DMS53 treated with DMSO at 0.1 percent for 48 hours (cell line): ENCODE results near the gene OR8G5.

Experiments used
- DNase-seq: peaks from one replicate; lab custom pipeline; 2025; ENCODE audit not compliant: unreplicated experiment; lab: John Stamatoyannopoulos, UW

Gene OR8G5

DNA sequence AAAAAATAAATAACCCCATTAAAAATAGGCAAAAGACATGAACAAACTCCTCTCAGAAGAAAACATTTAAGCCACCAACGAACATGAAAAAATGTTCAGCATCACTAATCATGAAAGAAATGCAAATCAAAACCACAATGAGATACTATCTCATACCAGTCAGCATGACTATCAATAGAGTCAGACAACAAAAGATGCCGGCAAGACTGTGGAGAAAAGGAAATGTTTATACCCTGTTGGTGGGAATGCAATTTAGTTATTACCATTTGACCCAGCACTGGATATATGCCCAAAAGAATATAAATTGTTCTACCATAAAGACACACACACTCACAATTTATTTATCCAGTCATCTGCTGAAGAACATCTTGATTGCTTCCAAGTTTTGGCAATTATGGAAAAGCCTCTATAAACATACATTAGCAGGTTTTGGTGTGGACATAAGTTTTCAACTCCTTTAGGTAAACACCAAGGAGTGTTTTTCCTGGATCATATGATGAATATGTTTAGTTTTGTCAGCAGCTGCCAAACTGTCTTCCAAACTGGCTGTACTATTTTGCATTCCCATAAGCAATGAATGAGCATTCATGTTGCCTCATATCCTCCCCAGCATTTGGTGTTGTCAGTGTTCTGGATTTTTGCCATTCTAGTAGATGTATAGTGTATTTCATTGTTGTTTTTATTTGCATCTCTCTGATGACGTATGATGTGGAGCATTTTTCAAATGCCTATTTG, 29.6 kb downstream of the OR8G5 start:
- peak; percentile 11 for DNase-seq

GRCh38 chr11:124294687-124295086, 38.5 kb downstream of the OR8G5 start:
- DNase-seq = no peak

GRCh38 chr11:124296016-124296415, 39.8 kb downstream of the OR8G5 start:
- DNase-seq = no peak

GRCh38 chr11:124297921-124298320, 41.7 kb downstream of the OR8G5 start:
- DNase-seq = no peak

- no peak for DNase-seq
These were observed 45.4 kb downstream of the OR8G5 start for GRCh38 chr11:124301548-124301947.

DNA sequence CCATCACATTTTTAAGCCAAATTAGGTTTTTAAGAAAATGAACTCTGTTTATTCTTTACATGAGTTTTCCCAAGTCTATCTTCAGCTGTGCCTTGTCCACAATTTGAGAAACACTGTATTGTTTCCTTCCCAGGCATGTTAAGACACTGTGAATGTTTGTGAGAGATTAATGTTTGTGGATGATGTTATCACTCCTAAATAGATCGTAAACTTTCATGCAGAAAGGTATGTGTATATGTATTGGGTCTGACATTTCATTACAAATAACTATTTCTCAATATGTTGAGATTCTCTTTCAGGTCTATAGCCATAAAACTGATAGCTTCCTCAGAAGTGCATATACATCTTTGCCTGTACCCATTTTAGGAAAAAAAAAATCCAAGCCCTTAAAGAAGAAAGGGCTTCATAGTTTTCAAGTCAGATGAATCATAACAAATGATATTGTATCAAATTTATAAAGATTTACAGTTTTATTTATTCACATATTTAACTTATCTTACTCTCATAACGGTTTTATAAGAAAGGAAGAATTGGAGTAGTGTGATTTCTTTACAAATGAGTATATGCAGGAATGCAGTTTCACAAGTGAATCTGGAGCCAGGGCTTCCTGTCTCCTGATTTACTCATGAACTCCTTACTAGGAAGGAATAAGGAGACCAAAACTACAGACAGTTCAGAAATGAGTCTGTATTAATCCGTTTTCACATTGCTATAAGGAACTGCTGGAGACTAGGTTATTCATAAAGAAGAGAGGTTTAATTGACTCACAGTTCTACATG, 46.4 kb downstream of the OR8G5 start:
- no peak for DNase-seq

DNA sequence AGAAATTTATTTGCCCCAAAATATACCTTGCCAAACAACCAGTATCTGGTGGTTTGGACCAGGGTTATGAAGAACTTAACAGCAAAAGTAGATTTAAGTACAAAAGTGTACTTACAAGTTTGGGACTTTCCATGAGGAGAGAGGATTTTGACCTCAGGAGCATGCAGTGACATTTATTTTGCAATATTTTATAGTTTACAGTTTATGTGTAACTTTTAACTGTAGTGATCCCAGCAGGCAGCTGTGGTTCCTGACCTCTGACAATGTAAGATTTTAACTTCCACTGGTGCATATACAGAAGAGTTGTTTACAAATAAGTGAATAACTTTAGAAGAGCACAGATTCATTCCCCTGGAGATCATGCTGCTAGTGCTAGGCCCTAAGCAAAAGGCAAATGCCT, 50.9 kb downstream of the OR8G5 start:
- no peak for DNase-seq

GRCh38 chr11:124310721-124311120, 54.5 kb downstream of the OR8G5 start:
- DNase-seq = no peak

- DNase-seq = no peak
These were observed 55.1 kb downstream of the OR8G5 start for GRCh38 chr11:124311269-124311668.

DNA sequence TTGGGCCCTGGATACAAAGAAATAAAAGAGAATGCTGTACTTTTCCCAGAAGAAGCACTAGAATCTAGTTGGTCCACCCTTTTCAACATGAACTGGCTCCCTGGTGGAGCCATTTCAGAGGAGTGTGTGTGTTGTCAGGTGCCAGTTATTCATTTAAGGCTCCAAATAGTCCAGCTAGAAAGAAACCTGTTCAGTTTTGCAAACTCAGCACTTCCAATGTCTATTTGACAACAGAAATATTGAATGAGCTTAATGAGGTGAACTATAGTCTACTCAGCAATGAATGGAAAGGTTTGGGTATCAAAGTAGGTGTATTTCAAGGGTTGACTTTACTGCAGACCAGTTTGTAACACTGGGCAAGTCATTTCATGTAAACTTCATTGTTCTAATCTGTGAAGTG, 55.5 kb downstream of the OR8G5 start:
- DNase-seq = no peak

GRCh38 chr11:124313131-124313530, 57.0 kb downstream of the OR8G5 start:
- DNase-seq = no peak

DNA sequence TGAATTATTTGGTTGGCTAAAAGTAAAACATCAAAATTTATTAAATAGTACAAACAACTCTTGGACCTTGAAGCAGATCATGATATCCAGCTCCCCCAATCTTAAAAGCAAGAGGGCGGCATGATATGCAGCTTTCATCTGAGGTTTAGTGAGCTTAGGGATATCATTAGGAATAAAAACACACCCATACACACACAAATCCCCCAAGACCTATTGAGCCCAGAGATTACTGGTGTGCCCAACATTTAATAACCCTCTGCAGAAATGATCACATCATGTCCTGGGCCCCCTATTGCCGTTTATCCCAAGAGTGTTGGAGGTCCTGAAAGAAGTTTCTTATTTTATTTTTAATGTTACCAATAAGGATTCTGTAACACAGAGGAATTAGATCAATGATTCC, 57.7 kb downstream of the OR8G5 start, which contains the start of gene OR8D1:
OR8D1 (minus strand) TSS at position 101 of the 400 bp plus-strand sequence. CDS start 3,183 bp downstream, outside the sequence.
- no peak for DNase-seq

- DNase-seq = no peak
These were observed 58.9 kb downstream of the OR8G5 start for GRCh38 chr11:124315052-124315451.
